GM19468 (cell line): ENCODE data around the gene RMI2.

Experiments
- ATAC-seq: cut with Tn5 transposase; IDR thresholded peaks from one replicate; pipeline ENCODE4 v1.9.1; 2021; ENCODE audit warnings: mild to moderate bottlenecking, moderate library complexity, moderate number of reproducible peaks; ENCODE audit not compliant: unreplicated experiment; ENCODE audit errors: extremely low read depth

RMI2 gene

DNA sequence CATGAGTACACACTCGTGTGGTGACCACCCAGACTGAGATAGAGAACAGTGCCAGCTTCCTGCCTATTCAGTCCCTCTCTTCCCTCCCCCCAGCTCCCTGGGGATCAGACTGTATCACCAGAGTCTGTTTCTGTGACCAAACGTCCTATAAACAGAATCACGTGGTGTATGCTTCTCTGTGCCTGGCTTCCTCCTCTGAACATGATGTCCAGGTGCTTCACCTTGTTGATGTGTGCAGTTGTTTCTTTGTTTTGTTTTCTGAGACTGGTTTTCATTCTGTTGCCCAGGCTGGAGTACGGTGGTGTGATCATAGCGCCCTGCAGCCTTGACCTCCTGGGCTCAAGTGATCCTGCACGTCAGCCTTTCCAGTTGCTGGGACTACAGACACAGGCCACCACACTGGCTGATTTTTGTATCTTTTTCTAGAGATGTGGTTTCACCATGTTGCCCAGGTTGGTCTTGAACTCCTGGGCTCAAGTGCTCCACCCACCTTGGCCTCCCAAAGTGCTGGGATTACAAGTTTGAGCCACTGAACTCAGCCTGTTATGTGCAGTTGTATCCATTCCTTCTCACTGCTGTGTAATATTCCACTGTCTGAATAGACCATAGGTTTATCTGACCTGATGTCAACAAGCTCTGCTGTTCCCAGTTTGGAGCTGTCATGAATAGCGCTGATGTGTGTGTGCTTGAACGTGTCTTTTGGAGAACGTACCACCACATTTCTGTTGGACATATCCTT, 35.2 kb upstream of the RMI2 start:
- ATAC-seq: peak; percentile 26

DNA sequence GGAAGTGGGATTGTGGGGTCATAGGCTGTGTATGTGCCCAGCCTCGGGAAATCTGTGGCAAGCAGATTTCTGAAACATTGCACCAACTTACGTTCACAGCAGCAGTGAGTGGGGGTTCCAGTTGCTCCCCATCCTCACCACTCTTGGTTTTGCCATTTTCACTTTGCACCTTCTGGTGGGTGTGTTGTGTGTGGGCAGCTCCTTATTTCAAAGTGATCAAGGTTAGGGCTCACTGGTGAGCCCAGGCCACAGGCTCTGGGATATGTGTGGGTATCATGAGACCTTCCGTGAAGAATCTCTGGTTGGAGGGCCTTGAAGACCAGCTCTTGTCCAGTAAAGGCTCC, 34.7 kb upstream of the RMI2 start:
- ATAC-seq: no peak

DNA sequence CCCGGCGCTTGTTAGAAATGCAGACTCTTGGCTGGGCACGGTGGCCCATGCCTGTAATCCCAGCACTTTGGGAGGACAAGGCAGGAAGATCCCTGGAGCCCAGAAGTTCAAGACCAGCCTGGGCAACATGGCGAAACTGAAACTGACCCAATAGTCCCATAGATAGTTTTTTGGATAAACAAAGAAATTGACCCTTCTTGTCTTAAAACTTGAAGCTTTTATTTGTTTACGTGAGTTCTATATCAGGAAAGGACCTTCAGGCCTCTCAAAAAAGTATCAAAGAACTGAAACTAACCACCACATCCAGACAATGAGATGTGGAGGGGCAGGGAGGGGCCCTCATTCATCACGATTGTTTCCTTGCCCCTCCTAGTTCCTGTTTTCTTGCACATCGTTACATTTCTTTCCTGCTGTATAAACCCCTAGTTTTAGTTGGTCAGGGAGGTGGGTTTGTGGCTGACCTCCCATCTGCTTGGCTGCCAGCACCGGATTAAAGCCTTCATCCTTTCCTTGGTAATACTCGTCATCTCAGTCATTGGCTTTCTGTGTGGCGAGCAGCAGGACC, 34.2 kb upstream of the RMI2 start:
- no peak for ATAC-seq

DNA sequence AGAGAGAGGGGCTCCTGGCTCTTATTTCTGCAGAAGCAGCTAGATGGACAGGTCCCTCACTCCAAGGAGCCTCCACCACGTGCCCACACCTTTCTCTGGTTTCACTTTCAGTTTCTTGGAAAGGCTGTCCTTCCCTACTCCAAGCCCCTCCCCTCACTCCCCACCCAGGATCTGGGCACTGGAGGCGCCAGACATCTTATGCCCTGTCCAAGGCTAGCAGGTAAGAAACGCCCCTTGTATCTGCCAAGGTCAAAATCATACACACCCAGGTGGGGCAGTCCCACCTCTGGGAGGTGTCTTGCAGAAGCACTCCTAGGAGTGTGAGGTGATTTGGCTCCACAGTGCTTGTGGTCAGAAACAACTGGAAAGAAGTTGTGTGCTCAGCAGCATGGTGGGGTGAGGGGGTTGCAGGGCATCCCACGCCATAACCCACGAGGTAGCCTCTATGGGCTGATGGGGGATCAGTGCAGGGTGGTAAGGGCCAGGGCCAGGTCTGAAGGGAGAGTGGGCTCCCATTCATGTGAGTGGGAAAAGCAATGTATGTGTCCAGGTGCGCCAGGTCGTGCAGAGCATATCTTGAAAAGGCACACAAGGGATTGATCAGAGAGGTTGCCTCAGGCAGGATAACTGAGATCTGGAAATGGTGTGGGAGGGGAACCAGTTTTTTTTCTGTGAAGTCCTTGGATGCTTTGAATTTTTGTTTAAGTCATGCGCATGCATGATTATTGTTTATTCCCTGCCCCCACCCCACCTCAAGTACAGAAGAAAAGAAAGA, 32.4 kb upstream of the RMI2 start:
- no peak for ATAC-seq

DNA sequence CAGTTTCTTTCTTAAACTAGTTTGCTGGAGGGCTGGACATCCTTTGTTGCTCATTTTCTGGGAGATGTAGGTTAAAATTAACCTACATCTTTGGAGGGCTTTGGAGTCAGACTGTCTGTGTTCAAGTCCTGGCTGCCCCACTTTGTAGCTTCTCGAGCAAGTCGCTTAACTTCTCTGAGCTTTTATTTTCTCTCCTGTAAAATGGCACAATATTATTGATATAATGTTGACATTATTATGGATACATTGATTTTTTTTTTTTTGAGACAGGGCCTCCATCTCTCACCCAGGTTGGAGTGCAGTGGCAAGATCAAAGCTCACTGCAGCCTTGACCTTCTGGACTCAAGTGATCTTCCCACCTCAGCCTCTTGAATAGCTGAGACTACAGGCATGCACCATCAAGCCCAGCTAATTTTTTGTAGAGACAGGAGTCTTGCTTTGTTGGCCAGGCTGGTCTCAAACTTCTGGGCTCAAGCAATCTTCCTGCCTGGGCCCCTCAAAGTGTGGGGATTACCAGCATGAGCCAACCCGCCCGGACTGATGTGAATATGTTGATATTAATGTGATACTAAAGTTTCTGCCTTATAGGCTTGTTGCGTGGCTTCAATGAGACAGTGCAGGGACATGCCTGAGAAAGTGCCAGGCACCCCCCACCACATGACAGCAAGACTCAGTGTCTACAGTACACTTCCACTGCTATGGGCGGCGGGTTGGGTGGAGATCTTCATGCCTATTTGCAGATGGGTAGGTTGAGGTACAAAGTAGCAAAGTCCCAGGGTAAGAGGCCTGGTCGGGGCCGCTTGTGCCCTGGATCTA, 31.6 kb upstream of the RMI2 start:
- no peak for ATAC-seq

DNA sequence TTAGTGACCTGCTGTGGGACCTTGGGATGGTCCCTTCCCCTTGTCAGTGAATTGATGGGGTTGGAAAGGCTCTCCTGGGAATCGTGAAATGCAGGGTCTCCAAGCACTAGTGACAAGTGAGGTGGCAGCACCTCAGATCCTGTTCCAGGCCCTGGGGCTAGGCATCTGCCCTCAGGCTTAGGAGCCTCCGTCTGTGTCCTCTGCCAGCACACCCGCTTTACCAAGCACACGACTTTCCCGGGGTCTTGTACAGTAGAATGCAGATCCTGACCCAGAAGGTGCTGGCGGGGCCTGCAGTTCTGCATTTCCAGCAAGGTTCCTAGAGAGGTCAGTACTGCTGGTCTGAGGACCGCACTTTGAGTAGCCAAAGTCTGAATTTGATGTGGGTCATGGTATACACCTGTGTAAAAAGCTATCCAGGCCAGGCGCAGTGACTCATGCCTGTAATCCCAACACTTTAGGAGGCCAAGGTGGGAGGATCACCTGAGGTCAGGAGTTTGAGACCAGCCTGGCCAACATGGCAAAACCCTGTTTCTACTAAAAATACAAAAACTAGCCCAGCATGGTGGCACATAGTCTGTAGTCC, 30.9 kb upstream of the RMI2 start:
- no peak for ATAC-seq

DNA sequence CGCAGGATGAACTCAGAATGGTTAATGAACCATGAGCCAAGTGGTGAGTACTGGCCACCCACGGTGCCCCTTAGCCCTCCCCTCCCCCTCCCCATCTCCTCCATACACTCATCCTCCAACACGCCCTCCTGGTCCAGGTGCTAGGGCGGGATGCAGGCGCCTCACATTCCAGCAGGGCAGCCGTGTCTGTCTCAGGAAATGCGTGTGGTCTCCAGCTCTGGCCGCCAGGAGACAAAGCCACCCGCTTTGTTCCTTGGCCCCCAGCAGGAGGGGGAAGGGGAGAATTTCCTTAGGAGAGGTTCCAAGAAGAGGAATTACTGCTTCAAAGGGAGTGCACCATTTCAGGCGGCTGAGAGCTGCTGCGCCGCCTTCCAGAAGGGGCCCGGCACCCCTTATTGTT, 29.7 kb upstream of the RMI2 start:
- no peak for ATAC-seq

DNA sequence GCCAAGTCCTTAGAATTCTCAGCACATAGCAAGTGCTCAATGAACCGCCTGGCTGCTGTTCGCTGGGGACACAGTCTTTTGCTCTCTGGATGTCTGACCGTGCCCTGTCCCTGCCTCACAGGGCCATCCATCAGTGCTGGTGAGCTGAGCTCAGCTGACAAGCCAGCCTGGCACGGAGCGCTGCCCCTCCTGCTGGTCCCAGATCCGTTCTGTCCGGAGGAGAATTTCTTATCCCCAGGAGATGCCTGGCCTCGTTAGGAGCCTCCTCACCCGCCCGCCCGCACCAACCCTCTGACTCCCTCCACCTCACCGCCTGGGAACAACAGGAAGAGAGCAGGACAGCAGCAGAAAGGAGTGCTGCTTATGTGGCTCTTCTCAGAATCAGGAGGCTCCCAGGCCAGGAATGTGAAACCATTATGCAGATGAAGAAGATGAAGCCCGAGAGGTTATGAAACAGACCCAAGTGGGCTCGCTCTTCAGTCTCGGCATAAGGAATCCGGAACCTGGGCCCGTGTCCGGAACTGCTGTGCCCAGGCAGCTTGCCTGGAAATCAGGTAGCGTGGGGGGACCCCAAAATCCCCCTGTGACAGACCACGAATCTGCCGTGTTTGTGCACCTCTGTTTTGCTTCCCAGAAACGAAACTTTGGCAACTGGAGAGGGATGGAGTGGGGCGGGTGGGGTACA, 28.8 kb upstream of the RMI2 start:
- ATAC-seq: no peak

DNA sequence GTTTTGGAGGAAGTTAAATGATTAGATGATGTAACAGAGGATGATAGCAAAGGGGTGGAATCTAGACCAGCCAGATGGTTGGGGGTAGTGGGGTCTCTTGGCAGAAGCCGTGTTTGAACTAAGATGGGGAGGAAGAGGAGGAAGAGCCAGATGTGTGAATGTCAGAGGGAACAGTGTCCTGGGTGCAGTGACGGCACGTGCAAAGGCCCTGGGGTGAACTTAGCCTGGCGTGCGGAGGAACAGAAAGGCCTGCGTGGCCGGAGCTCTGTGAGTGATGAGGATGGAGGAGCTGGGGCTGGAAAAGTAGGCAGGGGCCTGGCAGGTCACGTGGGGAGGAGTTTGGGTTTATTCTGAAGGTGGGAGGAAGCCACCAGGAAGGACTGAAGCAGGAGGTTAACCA, 26.4 kb upstream of the RMI2 start:
- ATAC-seq: no peak

DNA sequence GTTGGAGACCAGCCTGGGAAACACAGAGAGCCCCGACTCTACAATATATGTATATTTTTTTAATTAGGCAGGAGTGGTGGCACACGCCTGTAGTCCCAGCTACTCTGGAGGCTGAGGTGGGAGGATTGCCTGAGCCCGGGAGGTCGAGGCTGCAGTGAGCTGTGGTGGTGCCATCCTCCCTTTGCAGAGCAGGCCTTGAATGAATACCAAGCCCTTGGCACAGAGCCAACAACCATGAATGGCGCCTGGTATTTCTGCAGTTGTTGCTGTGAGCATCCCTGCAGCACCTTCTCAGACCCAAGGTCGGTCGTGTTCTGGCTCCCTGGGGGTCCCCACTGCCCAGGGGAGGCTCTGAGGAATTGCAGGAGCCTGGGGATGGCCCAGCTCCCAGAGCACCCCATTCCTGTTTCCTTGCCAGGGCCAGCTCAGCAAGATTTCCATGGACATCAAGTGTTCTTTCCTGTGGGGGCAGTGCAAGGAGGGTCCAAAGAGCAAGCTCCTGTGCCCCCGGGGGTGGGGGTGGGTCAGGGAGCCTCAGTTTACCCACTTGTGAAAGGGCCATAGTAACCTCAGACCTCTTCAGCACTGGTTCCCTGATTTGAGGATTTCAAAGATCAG, 25.6 kb upstream of the RMI2 start:
- no peak for ATAC-seq

DNA sequence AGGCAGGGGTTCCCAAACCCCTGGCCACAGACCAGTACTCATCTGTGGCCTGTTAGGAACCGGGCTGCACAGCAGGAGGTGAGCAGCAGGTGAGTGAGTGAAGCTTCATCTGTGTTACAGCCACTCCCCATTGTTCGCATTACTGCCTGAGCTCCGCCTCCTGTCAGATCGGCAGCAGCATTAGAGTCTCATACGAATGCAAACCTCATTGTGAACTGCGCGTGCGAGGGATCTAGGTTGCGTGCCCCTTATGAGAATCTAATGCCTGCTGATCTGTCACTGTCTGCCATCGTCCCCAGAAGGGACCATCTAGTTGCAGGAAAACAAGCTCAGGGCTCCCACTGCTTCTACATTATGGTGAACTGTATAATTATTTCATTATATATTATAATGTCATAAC, 25.1 kb upstream of the RMI2 start:
- ATAC-seq: no peak

DNA sequence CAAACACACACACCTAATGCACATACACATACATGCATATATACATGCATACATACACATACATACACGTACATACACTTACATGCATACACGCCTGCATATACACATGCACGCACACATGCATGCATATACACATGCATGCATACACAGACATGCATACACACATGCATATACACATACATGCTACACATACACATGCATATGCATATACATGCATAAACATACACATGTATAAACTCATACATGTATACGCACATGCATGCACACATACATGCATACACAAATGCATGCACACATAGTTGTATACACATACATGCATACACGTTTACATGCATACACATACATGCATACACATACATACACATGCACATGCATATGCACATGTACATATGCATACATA, 23.6 kb upstream of the RMI2 start:
- no peak for ATAC-seq

DNA sequence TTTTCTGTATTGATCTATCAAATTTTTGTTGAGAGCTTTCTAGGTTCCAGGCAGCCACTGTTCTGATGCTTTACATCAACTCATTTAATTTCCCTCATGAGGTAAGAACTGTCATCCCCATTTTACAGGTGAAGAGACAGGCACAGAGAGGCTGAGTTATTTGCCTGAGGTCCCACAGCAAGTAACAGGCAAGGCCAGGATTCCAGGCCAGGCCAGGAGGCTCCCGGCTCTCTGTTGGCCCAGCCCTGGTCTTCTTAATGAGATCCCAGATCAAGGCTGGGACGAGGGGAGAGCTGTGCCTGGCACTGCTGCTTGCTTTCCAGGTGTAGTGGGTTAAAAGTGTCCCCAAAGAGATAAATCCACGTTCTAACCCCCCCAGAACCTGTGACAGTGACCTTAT, 22.4 kb upstream of the RMI2 start:
- no peak for ATAC-seq

DNA sequence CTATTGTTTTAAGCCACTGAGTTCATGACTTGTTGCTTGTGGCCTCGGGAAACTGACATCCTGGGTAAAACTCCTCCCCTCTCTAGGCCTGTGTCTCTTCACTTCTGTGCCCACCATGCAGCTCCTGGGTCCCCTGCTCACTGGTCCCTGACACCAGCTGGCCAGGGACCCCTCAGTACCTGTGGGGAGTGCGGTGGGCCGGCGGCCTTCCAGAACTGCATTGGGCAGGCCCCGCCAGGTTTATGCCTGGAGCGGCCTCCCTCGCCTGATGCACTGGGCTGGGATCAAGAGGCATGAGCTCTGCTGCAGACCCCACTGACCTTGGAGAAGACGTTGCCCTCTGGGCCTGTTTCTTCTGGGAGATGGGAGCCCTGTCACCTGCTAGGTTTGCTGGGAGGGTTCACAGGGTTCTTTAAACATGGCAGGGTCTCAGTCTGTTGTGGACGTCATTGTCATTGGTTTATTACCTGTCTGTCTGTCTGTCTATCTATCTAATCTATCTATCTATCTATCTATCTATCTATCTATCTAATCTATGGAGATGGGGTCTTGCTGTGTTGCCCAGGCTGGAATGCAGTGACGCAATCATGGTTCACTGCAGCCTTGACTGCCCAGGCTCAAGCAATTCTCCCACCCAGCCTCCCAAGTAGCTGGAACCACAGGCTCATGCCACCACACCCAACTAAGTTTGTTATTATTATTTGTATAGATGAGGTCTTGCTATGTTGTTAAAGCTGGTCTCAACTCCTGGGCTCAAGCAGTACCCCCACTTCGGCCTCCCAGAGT, 21.5 kb upstream of the RMI2 start:
- no peak for ATAC-seq

DNA sequence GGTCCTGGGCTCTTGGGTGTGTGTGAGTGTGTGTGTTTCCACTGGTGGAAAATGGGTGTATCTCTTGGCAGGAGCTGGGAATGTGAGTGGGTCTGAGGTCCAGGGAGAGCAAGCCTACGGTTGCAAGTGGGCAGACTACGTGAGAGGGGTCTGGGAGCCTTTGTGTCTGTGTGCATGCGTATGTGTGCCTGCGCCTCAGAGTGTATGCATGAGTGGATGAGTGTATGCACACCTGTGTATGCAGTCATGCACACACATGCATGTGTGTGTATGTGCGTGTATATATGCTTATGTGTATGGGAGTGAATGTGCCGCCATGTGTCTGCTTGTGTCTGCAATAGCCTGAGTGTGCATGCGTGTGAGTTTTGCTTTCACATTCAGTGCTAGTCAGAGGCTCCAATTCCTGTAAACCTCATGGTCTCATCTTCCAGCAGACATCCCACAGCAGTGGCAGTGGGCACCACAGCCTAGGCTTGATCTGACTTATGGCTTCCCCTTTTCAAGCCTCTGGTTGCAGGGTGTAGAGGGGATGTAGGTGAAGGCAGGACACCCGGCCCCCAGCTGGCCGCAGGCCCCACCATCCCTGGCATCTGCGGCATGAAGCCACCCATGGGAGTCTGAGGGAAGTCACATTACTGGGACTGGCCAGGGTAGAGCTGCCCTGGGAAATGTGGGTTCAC, 19.7 kb upstream of the RMI2 start:
- ATAC-seq: peak; percentile 13

DNA sequence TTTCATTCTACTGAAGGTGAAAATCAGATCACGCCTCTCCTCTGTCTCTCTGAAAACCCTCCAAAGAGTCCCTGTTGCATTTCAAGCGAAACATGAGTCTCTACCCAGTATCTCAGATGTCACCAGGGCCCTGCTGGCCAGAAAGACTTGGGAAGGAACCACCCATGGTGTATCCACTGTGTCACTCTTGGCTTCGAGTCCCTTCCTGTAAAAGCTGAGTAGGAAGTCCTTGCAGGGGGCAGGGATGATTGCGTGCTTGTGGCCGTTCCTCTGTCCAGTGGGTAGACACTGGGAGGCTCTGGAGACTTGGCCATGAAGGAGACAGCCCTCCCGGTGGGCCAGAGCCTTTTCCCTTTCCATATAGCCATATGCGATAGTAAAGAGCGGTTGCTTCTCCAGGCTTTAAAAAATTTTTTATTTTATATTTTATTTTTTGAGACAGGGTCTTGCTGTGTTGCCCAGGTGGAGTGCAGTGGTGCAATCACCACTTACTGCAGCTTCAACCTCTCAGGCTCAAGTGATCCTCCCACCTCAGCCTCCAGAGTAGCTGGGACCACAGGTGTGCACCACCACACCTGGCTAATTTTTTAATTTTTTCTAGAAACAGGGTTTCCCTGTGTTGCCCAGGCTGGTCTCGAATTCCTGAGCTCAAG, 19.0 kb upstream of the RMI2 start:
- ATAC-seq: no peak

DNA sequence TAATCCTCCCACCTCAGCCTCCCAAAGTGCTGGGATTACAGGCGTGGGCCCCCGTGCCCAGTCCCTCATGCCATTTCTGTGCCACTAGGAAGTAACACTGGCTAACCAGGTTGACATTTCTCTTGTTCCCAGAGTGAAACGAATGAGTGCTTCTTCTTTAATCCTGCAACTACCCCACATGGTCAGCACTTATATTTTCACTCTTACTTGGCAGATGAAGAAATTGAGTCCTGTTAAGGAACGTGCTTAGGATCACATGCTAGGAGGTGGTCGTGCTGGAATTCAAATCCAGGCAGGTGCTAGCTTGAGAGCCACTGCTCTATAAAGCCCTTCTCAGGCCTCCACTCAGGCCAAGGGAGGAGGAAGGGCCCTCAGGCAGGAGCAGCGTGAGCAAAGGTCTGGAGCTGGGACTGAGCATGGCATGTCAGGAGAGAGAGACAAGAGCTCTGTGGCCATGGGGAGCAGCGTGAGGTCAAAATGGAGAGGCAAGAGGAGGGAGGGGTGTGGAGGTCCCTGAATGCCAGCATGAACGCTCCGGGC, 18.5 kb upstream of the RMI2 start:
- no peak for ATAC-seq
